GM10847 (cell line): ENCODE results near the gene HBP1.

Source experiments
- POLR2A ChIP-seq: IDR thresholded peaks from 2 replicates; pipeline ENCODE4 v1.6.1; 2011; ENCODE audit not compliant: insufficient read length; ENCODE audit errors: extremely low read depth

The HBP1 gene

DNA sequence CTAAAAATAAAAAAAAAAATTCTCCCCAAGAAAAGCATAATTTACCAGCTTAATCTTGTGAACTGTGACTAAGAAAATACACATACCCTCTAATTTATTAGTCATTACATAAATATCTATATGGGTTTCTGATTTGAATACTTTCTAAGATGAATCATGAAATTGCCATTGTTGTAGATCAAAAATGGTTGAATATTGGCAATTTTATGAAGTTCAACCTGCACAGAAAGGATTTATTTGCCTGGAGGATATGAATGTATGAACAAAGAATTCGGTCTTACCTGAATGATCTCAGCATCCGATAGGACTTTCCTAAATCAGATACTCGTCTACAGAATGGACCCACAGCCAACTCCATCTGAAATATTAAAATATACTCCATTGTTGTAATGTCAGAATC lies 61.5 kb downstream of the HBP1 start:
- no peak for TF ChIP-seq POLR2A

GRCh38 chr7:107232568-107233090 lies 63.8 kb downstream of the HBP1 start:
- TF ChIP-seq POLR2A, result no peak

GRCh38 chr7:107233174-107233573 lies 64.4 kb downstream of the HBP1 start:
- no peak for TF ChIP-seq POLR2A

- TF ChIP-seq POLR2A, result no peak
Measured at GRCh38 chr7:107233981-107234380, 65.2 kb downstream of the HBP1 start.

GRCh38 chr7:107234436-107234835 lies 65.6 kb downstream of the HBP1 start:
- no peak for TF ChIP-seq POLR2A

DNA sequence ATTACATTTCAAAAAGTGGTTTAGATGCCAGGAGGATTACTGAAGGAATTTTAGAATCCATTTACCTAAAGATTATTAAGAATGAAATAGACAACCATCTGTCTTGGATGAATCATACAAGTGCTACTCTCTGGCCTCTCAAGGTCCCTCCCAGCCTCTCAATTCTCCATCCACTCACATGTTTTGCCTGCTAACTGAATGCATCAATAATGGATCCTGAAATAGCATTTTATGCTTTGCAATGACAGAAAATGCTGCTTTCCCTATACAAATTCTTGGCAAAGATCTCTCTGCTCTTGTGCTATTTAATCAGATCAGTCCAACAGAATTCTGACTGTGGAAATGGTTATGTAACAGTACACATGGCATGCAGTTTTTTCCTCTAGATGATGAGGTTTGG lies 68.1 kb downstream of the HBP1 start:
- no peak for TF ChIP-seq POLR2A

DNA sequence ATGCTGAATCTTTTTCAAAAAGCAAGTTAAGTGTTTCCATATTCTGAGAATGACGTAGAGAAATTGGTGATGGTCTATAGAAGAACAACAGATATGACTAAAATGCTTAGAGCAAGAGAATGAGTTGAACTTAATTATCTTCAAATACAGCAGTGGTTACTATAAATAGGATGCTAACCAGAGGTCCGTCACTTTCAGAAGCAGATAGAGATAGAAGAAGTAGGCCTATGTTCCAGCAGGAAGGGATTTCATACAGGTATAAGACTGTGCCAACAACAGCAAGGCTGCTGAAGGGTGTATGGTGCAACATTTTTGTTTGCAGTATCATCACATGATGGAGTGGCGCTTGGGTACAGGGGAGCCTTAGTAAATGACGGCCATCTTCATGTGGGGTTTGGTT lies 68.6 kb downstream of the HBP1 start:
- TF ChIP-seq POLR2A, result no peak

- TF ChIP-seq POLR2A, result no peak
Measured at GRCh38 chr7:107242267-107242666, 73.5 kb downstream of the HBP1 start.

DNA sequence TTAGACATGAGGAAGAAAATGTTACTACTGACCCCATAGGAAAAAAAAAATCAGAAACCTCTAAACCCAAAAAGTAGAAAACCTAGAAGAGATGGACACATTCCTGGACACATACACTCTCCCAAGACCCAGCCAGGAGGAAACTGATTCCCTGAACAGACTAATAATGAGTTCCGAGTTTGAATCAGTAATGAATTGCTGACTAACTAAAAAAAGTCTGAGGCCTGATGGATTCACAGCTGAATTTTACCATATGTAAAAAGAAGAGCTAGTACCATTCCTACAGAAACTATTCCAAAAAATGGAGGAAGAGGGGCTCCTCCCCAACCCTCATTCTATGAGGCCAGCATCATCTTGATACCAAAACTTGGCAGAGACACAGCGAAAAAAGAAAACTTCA lies 75.8 kb downstream of the HBP1 start:
- TF ChIP-seq POLR2A, result no peak

GRCh38 chr7:107248551-107249316 lies 79.9 kb downstream of the HBP1 start:
- no peak for TF ChIP-seq POLR2A

DNA sequence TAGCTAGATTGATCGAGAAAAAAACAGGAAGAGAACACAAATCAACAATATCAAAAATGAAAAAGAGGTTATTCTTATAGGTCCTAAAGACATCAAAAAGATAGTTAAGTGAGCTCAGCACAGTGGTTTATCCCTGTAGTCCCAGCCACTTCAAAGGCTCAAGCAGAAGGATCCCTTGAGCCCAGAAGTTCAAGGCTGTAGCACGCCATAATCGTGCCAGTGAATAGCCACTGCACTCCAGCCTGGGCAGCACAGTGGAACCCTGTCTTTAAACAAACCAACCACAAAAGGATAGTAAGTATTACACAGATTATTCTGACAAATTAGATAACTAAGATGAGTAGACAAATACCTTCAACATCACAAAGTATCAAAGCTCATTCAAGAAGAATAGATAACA lies 83.2 kb downstream of the HBP1 start:
- TF ChIP-seq POLR2A, result no peak
